Endothelial cell of umbilical vein (primary cell): ENCODE data around the gene ZNF407. TPM values are rescaled to one million over a fixed set of nuclear protein-coding genes. Genes with fewer than 3 reads are reported as not detected.

Source experiments
- BruUV-seq: library from RNA; stranded (reverse); fragments of 400-500 nt; replicated peaks from 2 replicates; lab custom pipeline; 2021; lab: Mats Ljungman, UMichigan
- CTCF ChIA-PET: fragments of 300-600, 350-600 bp; sonication (Branson Sonifier 250); formaldehyde crosslinking; loops from one replicate; lab custom pipeline; 2021; ENCODE audit warnings: antibody characterized with exemption, inconsistent platforms; lab: Charles Lee
- POLR2A ChIA-PET: fragments of 300-600, 350-600 bp; sonication (Branson Sonifier 250); formaldehyde crosslinking; loops from one replicate; lab custom pipeline; 2021; ENCODE audit warnings: antibody characterized with exemption, inconsistent platforms; lab: Charles Lee
- DNase-seq: peaks from one replicate; pipeline ENCODE4 v3.0.0-alpha.2; 2011; ENCODE audit warnings: low read depth, low spot score
- FAIRE-seq: peaks from 2 replicates; lab custom pipeline; 2011; peaks lifted over from hg19 to GRCh38; lab: Jason Lieb, UNC
- H2AFZ ChIP-seq: 2 replicates; pipeline ENCODE4 v1.6.0; 2012; ENCODE audit warnings: low read depth, low read length, control low read depth, inconsistent platforms
- H3K27ac ChIP-seq: 2 replicates; pipeline ENCODE4 v1.5.1; 2011; ENCODE audit warnings: low read depth, mild to moderate bottlenecking, control low read depth, low read length, moderate library complexity; ENCODE audit not compliant: insufficient read depth
- H3K27me3 ChIP-seq, 2 experiments: 2 replicates each; pipeline versions ENCODE4 v1.6.0 to v1.6.1; 2011; ENCODE audit warnings: low read length in 2 of 2, mixed read lengths in 1 of 2; ENCODE audit not compliant: control insufficient read depth in 2 of 2, insufficient read depth in 2 of 2
- H3K36me3 ChIP-seq, 2 experiments: 2 replicates in 1 of 2; 3 replicates in 1 of 2; pipeline ENCODE4 v1.5.1; 2011; ENCODE audit warnings: low read length in 2 of 2, mild to moderate bottlenecking in 1 of 2, moderate library complexity in 1 of 2; ENCODE audit not compliant: control insufficient read depth in 2 of 2, insufficient read depth in 2 of 2; ENCODE audit errors: extremely low read depth in 1 of 2
- H3K4me1 ChIP-seq: 3 replicates; pipeline ENCODE4 v1.5.1; 2011; ENCODE audit warnings: mild to moderate bottlenecking, low read length; ENCODE audit not compliant: control insufficient read depth, insufficient read depth; ENCODE audit errors: extremely low read depth
- H3K4me2 ChIP-seq: 2 replicates; pipeline ENCODE4 v1.6.1; 2011; ENCODE audit warnings: low read length, control low read depth, mixed read lengths; ENCODE audit not compliant: insufficient read depth
- H3K4me3 ChIP-seq, 3 experiments: fragments of 200-600 bp in 1 of 3; sonication (generic), shearing (Covaris generic) in 1 of 3; replicated peaks in 1 of 3; 2 replicates each; pipeline ENCODE4 v1.5.1; 2011 to 2016; ENCODE audit warnings: control low read depth in 3 of 3, low read length in 3 of 3, mild to moderate bottlenecking in 2 of 3, inconsistent platforms in 1 of 3, low read depth in 1 of 3, moderate library complexity in 1 of 3; ENCODE audit not compliant: insufficient read depth in 1 of 3
- H3K79me2 ChIP-seq: 2 replicates; pipeline ENCODE4 v1.6.0; 2012; ENCODE audit warnings: low read length, inconsistent platforms; ENCODE audit not compliant: control insufficient read depth, insufficient read depth
- H3K9ac ChIP-seq: replicated peaks from 2 replicates; pipeline ENCODE3; 2011; ENCODE audit warnings: low read length, control low read depth; ENCODE audit not compliant: insufficient read depth; ENCODE audit errors: extremely low read depth
- H3K9me1 ChIP-seq: replicated peaks from 3 replicates; pipeline ENCODE4 v1.6.0; 2011; ENCODE audit warnings: mild to moderate bottlenecking, low read length; ENCODE audit not compliant: control insufficient read depth, insufficient read depth; ENCODE audit errors: extremely low read depth
- H3K9me3 ChIP-seq: replicated peaks from 2 replicates; pipeline ENCODE4 v1.5.1; 2012; ENCODE audit warnings: low read length, inconsistent platforms; ENCODE audit not compliant: control insufficient read depth, insufficient read depth
- H4K20me1 ChIP-seq: replicated peaks from 2 replicates; pipeline ENCODE3; 2011; ENCODE audit warnings: mild to moderate bottlenecking, low read length; ENCODE audit not compliant: control insufficient read depth, insufficient read depth; ENCODE audit errors: extremely low read depth
- FOS ChIP-seq: IDR thresholded peaks from 2 replicates; pipeline ENCODE4 v1.6.1; 2011; ENCODE audit warnings: mild to moderate bottlenecking, low read length, moderate library complexity, borderline replicate concordance; ENCODE audit not compliant: insufficient read depth
- GATA2 ChIP-seq: IDR thresholded peaks from 2 replicates; pipeline ENCODE4 v1.7.0; 2011; ENCODE audit warnings: low read depth, mild to moderate bottlenecking, moderate library complexity, mixed read lengths, low read length; ENCODE audit not compliant: insufficient read length, insufficient read depth
- JUN ChIP-seq: IDR thresholded peaks from 2 replicates; pipeline ENCODE4 v1.6.1; 2011; ENCODE audit warnings: borderline replicate concordance, low read depth; ENCODE audit not compliant: insufficient read length, insufficient read depth
- MYC ChIP-seq: IDR thresholded peaks from one replicate; pipeline ENCODE4 v1.6.1; 2011; ENCODE audit warnings: mild to moderate bottlenecking, low read depth, low read length
- POLR2A ChIP-seq: IDR thresholded peaks from 2 replicates; pipeline ENCODE4 v1.6.1; 2012; ENCODE audit warnings: low read depth, mild to moderate bottlenecking, control low read depth, low read length
- POLR2AphosphoS5 ChIP-seq: IDR thresholded peaks from 2 replicates; pipeline ENCODE4 v1.6.1; 2012; ENCODE audit warnings: low read depth, mild to moderate bottlenecking, control low read depth, low read length, moderate library complexity; ENCODE audit not compliant: insufficient read depth
- dilution Hi-C: fragments of 300-500 bp; cut with MboI; formaldehyde crosslinking; loops from one replicate; pipeline ENCODE4 v1.15.0; 2019; ENCODE audit warnings: low sequenced_read_pairs; ENCODE audit not compliant: extremely low pct_ligation_motif_present
- intact Hi-C: fragments of 100-400 bp; cut with micrococcal nuclease; formaldehyde crosslinking; loops from one replicate; pipeline ENCODE4 v1.10.0; 2022
- polyA plus RNA-seq, 4 experiments: library from polyadenylated mRNA; depleted of rRNA in 3 of 4; stranded (reverse) in 3 of 4; unstranded in 1 of 4; fragments of >200 nt; gene quantifications; 2 replicates each; pipeline versions ENCODE4 v1.2.1 to v1.2.3, GENCODE V29; 2011 to 2012; ENCODE audit warnings: missing spikeins in 1 of 4
- total RNA-seq: library from RNA; stranded (reverse); gene quantifications from 2 replicates; pipeline ENCODE4 v1.2.3, GENCODE V29; 2021
- TF ChIP-seq, protein P1 (sequence below), 2 donors: IDR thresholded peaks; 1 replicate in 1 of 2; 2 replicates in 1 of 2; pipeline ENCODE4 v1.5.1; 2011; ENCODE audit warnings: low read length in 2 of 2, mild to moderate bottlenecking in 2 of 2, moderate library complexity in 2 of 2, control low read depth in 1 of 2, inconsistent platforms in 1 of 2, low read depth in 1 of 2; ENCODE audit not compliant: insufficient read depth in 1 of 2; ENCODE audit errors: extremely low read depth in 1 of 2

Gene ZNF407
- total and polyA plus RNA-seq, 2 donors (not counting 3 experiments of a cell fraction or from before 2014, with no cell fraction given) = 3.8 to 20.1 TPM

GRCh38 chr18:74862094-74862493 is 264.4 kb downstream of the ZNF407 start:
- Histone ChIP-seq H3K4me3 (no peak overlapping the region), H3K36me3 (no peaks in the 10 kb centered on the region), H3K79me2 (no peaks in the 10 kb centered on the region), H3K4me1 (no peaks in the 10 kb centered on the region), H3K27me3 (no peaks in the 10 kb centered on the region), H3K9me1 (no peaks in the 10 kb centered on the region), H4K20me1 (no peaks in the 10 kb centered on the region), H3K9ac (no peak overlapping the region), H3K27ac (no peak overlapping the region), H3K9me3 (no peaks in the 10 kb centered on the region), H2AFZ (no peak overlapping the region), H3K4me2 (no peak overlapping the region)
- FAIRE-seq = no peak
- dilution Hi-C loops (no loop called here), intact Hi-C loops (loop anchor here (10.0 kb wide), 1 partner anchor 207 kb away; no protein-coding TSS in a partner anchor)
- no peak for TF ChIP-seq JUN
- TF ChIP-seq, protein P1, sequence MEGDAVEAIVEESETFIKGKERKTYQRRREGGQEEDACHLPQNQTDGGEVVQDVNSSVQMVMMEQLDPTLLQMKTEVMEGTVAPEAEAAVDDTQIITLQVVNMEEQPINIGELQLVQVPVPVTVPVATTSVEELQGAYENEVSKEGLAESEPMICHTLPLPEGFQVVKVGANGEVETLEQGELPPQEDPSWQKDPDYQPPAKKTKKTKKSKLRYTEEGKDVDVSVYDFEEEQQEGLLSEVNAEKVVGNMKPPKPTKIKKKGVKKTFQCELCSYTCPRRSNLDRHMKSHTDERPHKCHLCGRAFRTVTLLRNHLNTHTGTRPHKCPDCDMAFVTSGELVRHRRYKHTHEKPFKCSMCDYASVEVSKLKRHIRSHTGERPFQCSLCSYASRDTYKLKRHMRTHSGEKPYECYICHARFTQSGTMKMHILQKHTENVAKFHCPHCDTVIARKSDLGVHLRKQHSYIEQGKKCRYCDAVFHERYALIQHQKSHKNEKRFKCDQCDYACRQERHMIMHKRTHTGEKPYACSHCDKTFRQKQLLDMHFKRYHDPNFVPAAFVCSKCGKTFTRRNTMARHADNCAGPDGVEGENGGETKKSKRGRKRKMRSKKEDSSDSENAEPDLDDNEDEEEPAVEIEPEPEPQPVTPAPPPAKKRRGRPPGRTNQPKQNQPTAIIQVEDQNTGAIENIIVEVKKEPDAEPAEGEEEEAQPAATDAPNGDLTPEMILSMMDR (IDR thresholded peaks at IDR 0.05; ENCODE audit: extremely low read depth in 1 of 2, insufficient read depth in 1 of 2, low read depth in 1 of 2, low read length in 2 of 2) = no peak
- TF ChIP-seq MYC = no peak
- no peak for TF ChIP-seq POLR2A
- TF ChIP-seq GATA2 = no peak
- TF ChIP-seq POLR2AphosphoS5 = no peak
- TF ChIP-seq FOS = no peak
- ChIA-PET CTCF (interaction anchor here (2.1 kb wide), 1 partner anchor 12 kb away, joined by 5 read pairs; no protein-coding TSS in a partner anchor), POLR2A (no interaction called here)
- BruUV-seq = no TSS peak
- DNase-seq = no peak
